Stomach (tissue), 4 donors: ENCODE results near the gene CSNK2A1.

Source experiments
- EP300 ChIP-seq: sonication (generic); formaldehyde crosslinking; IDR thresholded peaks from one replicate; pipeline ENCODE4 v1.6.1; 2017; ENCODE audit warnings: antibody characterized with exemption
- TF ChIP-seq, protein P1 (sequence below), 7 experiments: fragments of 450-650 bp in 4 of 7; fragments of 200-600 bp in 3 of 7; sonication (generic) in 3 of 7; IDR thresholded peaks; one replicate each; pipeline ENCODE4 v1.5.1; 2016 to 2019; ENCODE audit warnings: antibody characterized with exemption in 7 of 7, control low read depth in 2 of 7, mild to moderate bottlenecking in 1 of 7

GRCh38 chr20:584161-584970 is 40.8 kb upstream of the CSNK2A1 start:
- TF ChIP-seq, protein P1, sequence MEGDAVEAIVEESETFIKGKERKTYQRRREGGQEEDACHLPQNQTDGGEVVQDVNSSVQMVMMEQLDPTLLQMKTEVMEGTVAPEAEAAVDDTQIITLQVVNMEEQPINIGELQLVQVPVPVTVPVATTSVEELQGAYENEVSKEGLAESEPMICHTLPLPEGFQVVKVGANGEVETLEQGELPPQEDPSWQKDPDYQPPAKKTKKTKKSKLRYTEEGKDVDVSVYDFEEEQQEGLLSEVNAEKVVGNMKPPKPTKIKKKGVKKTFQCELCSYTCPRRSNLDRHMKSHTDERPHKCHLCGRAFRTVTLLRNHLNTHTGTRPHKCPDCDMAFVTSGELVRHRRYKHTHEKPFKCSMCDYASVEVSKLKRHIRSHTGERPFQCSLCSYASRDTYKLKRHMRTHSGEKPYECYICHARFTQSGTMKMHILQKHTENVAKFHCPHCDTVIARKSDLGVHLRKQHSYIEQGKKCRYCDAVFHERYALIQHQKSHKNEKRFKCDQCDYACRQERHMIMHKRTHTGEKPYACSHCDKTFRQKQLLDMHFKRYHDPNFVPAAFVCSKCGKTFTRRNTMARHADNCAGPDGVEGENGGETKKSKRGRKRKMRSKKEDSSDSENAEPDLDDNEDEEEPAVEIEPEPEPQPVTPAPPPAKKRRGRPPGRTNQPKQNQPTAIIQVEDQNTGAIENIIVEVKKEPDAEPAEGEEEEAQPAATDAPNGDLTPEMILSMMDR (IDR thresholded peaks at IDR 0.05) = no peak
- TF ChIP-seq EP300 = no peak
